ENCODE measurements around the gene KRT5.

The KRT5 gene

GRCh38 chr12:52519826-52520662, at the start of gene KRT5:
TSS of gene KRT5 (minus strand) at chr12:52520394. CDS start at chr12:52520296, 98 bp downstream.
- TF ChIP-seq CTCF (IDR thresholded peaks at IDR 0.05; ENCODE audit: low read depth, low read length) = no peak

GRCh38 chr12:52568111-52568510, 47.9 kb upstream of the KRT5 start:
- no peak for TF ChIP-seq CTCF (IDR thresholded peaks at IDR 0.05; ENCODE audit: low read depth, low read length)
- DNase-seq (ENCODE audit: extremely low read depth, low read depth) = no peak

More at GRCh38 chr12:52519826-52520662, at the start of gene KRT5:
- no peak for DNase-seq (ENCODE audit: extremely low read depth, low read depth)

- no peak for DNase-seq (ENCODE audit: extremely low read depth, low read depth)
- TF ChIP-seq CTCF (IDR thresholded peaks at IDR 0.05; ENCODE audit: low read depth, low read length) = no peak
Observed at GRCh38 chr12:52566847-52567291, 46.7 kb upstream of the KRT5 start.

- no peak for DNase-seq (ENCODE audit: extremely low read depth, low read depth)
- TF ChIP-seq CTCF (IDR thresholded peaks at IDR 0.05; ENCODE audit: low read depth, low read length) = no peak
Observed at GRCh38 chr12:52564582-52564981, 44.4 kb upstream of the KRT5 start.

GRCh38 chr12:52561880-52562449, 41.8 kb upstream of the KRT5 start:
- TF ChIP-seq CTCF (IDR thresholded peaks at IDR 0.05; ENCODE audit: low read depth, low read length) = no peak; the same call in 1 of the 2 replicates
- DNase-seq (ENCODE audit: extremely low read depth, low read depth) = no peak

GRCh38 chr12:52559979-52560378, 39.8 kb upstream of the KRT5 start:
- no peak for TF ChIP-seq CTCF (IDR thresholded peaks at IDR 0.05; ENCODE audit: low read depth, low read length)
- DNase-seq (ENCODE audit: extremely low read depth, low read depth) = no peak

- no peak for TF ChIP-seq CTCF (IDR thresholded peaks at IDR 0.05; ENCODE audit: low read depth, low read length)
- DNase-seq (ENCODE audit: extremely low read depth, low read depth) = no peak
Observed at GRCh38 chr12:52558781-52559445, 38.7 kb upstream of the KRT5 start.

Measured in AG09319 (cell line).